ENCODE measurements around the gene SLC13A5.
"Not testable (repeated sequence)": the region's sequence is repeated elsewhere in the genome, so short reads cannot be mapped to it uniquely, and the experiment has no call there.

SLC13A5 gene

DNA sequence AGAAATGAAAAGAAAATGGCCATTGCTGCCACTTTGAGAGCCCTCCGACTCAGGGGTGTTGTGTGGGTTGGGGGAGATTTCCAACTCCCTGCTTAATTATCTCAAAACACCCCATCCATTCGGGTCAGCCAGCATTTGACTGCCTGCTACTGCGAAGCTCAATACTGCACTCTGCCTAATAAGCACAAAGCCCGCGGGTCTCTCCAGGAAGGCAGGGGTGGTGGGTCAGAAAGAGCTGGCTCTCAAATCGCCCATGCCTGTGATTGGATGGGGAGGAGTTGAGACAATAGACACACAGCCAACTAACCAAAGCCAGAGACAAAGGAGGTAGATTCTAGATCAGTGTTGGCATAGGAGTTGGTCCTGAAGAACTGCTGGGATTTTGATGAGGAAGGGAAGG lies 40.4 kb upstream of the SLC13A5 start:
- no peak for DNase-seq (ENCODE audit: low read depth)
- H3K4me3 ChIP-seq (ENCODE audit: low read depth, low read length), result no peak overlapping the region

DNA sequence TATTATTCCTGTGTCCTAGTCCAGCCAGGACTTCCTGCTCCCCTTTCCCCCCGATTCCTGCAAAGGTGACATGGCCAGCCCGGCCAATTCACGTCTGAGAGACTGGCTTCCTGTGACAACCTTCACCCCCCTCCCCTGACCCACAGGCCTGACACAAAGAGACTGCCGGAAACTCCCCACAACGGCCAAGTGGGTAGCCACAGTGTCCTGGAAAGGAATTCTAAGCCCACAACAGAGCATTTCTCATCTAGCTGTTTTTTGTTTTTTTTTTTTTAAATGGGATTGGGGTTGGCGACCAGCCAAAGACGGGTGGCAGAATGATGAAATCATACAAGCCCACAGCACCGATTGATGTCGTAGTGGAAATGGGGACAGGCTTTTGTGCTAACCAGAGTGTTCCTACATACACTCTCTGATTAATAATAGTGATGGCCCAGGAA lies 39.9 kb upstream of the SLC13A5 start:
- H3K4me3 ChIP-seq (ENCODE audit: low read depth, low read length), result no peak overlapping the region
- TF ChIP-seq, protein P1, sequence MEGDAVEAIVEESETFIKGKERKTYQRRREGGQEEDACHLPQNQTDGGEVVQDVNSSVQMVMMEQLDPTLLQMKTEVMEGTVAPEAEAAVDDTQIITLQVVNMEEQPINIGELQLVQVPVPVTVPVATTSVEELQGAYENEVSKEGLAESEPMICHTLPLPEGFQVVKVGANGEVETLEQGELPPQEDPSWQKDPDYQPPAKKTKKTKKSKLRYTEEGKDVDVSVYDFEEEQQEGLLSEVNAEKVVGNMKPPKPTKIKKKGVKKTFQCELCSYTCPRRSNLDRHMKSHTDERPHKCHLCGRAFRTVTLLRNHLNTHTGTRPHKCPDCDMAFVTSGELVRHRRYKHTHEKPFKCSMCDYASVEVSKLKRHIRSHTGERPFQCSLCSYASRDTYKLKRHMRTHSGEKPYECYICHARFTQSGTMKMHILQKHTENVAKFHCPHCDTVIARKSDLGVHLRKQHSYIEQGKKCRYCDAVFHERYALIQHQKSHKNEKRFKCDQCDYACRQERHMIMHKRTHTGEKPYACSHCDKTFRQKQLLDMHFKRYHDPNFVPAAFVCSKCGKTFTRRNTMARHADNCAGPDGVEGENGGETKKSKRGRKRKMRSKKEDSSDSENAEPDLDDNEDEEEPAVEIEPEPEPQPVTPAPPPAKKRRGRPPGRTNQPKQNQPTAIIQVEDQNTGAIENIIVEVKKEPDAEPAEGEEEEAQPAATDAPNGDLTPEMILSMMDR (IDR thresholded peaks at IDR 0.05; ENCODE audit: insufficient read depth, low read depth, low read length, missing control alignments), result no peak
- peak; percentile 52 for DNase-seq (ENCODE audit: low read depth)

More for the DNA sequence above, 40.4 kb upstream of the SLC13A5 start:
- TF ChIP-seq, protein P1 (IDR thresholded peaks at IDR 0.05; ENCODE audit: insufficient read depth, low read depth, low read length, missing control alignments), result no peak

DNA sequence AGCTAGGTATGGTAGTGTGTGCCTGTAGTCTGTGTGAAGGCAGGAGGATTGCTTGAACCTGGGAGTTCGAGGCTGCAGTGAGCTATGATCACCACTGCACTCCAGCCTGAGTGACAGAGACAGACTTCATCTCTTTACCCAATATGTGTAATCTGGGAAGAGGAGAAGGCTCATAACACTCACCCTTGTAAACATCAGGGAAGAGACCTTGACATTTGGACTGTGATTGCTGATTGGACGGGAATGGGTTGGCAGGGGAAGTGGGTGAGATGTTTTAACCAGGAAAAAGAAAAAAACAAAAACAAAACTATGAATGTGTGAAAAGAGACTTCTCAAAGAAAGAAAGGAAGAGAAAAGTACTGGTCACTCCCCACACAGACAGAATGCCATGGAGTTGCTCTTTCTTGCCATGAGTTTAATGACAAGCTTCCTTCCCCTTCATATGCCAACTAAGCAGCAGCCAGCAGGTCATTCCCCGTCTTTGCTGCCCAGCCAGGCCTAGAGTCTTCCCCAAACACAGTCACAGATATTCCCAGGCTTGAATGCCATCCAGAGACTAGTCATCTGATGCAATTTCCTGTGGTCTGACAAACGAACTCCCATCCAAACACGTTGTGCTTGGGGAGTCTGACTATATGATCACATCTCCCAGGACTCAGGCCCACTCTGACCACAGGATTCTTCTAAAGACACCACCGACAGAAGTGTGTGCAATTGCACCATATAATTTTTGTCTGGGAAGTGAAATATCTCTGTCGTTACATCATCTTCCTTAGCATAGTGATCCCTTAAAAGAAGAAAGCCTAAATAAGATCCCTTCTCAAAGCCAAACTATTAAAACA lies 39.1 kb upstream of the SLC13A5 start:
- no peak for DNase-seq (ENCODE audit: low read depth)
- no peak overlapping the region for H3K4me3 ChIP-seq (ENCODE audit: low read depth, low read length)
- TF ChIP-seq, protein P1 (IDR thresholded peaks at IDR 0.05; ENCODE audit: insufficient read depth, low read depth, low read length, missing control alignments), result no peak

DNA sequence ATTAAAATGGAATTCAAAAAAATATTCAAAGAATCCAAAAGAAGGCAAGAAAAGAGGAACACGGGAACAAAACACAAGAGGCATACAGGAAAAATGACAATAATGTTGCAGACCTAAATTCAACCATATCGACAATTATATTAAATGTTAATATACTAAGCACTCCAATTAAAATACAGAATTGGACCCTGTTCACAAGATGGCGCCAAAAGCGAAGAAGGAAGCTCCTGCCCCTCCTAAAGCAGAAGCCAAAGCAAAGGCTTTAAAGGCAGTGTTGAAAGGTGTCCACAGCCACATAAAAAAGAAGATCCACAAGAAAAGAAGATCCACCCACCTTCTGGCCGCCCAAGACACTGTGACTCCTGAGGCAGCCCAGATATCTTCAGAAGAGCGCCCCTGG lies 36.4 kb upstream of the SLC13A5 start:
- no peak for DNase-seq (ENCODE audit: low read depth)
- no peak overlapping the region for H3K4me3 ChIP-seq (ENCODE audit: low read depth, low read length)
- TF ChIP-seq, protein P1 (IDR thresholded peaks at IDR 0.05; ENCODE audit: insufficient read depth, low read depth, low read length, missing control alignments), result no peak

- DNase-seq (ENCODE audit: low read depth), result no peak
- H3K4me3 ChIP-seq (ENCODE audit: low read depth, low read length), result no peak overlapping the region
- TF ChIP-seq, protein P1 (IDR thresholded peaks at IDR 0.05; ENCODE audit: insufficient read depth, low read depth, low read length, missing control alignments), result no peak
Observed at GRCh38 chr17:6748617-6749016, 35.4 kb upstream of the SLC13A5 start.

DNA sequence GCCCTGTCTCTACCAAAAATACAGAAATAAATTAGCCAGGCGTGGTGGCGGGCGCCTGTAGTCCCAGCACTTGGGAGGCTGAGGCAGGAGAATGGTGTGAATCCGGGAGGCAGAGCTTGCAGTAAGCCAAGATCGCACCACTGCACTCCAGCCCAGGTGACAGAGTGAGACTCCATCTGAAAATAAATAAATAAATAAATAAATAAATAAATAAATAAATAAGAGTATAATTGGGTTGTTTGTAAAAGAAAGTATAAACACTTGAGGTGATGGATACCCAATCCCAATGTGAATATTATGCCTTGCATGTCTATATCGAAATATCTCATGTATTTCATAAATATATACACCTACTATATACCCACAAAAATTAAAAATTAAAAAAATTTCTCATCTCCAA lies 33.5 kb upstream of the SLC13A5 start:
- not testable (repeated sequence) for DNase-seq (ENCODE audit: low read depth); H3K4me3 ChIP-seq (ENCODE audit: low read depth, low read length)

- no peak for DNase-seq (ENCODE audit: low read depth)
- no peak overlapping the region for H3K4me3 ChIP-seq (ENCODE audit: low read depth, low read length)
- TF ChIP-seq, protein P1 (IDR thresholded peaks at IDR 0.05; ENCODE audit: insufficient read depth, low read depth, low read length, missing control alignments), result no peak
Observed at GRCh38 chr17:6729531-6729930, 16.4 kb upstream of the SLC13A5 start.
